ENCODE data around the gene SLC7A9. TPM values are rescaled to one million over a fixed set of nuclear protein-coding genes. Genes with fewer than 3 reads are reported as not detected.

The SLC7A9 gene
- total RNA-seq, 4 donors from 2014 or later = 0.44 TPM; not detected in 3

- DNase-seq (no peak), ATAC-seq (no peak)
- intact Hi-C loops (cut with DNase I; ENCODE audit: low total_unique reads) (no loop called here), in situ Hi-C loops (cut with MboI; ENCODE audit: low sequenced_read_pairs in 4 of 4) (no loop called here)
- TF ChIP-seq POLR2A (IDR thresholded peaks at IDR 0.05) = no peak
- no peak for TF ChIP-seq CTCF (IDR thresholded peaks at IDR 0.05 in 4 of 5, conservative IDR thresholded peaks at IDR 0.05 in 1 of 5)
- H3K4me3 ChIP-seq = no peak overlapping the region
- H3K36me3 ChIP-seq = no peaks in the 10 kb centered on the region
- no peaks in the 10 kb centered on the region for H3K9me3 ChIP-seq
- no peaks in the 10 kb centered on the region for H3K4me1 ChIP-seq
- no peak overlapping the region for H3K27ac ChIP-seq
- H3K27me3 ChIP-seq = no peaks in the 10 kb centered on the region
Measured at GRCh38 chr19:32878988-32879387, 9.4 kb upstream of the SLC7A9 start.

DNA sequence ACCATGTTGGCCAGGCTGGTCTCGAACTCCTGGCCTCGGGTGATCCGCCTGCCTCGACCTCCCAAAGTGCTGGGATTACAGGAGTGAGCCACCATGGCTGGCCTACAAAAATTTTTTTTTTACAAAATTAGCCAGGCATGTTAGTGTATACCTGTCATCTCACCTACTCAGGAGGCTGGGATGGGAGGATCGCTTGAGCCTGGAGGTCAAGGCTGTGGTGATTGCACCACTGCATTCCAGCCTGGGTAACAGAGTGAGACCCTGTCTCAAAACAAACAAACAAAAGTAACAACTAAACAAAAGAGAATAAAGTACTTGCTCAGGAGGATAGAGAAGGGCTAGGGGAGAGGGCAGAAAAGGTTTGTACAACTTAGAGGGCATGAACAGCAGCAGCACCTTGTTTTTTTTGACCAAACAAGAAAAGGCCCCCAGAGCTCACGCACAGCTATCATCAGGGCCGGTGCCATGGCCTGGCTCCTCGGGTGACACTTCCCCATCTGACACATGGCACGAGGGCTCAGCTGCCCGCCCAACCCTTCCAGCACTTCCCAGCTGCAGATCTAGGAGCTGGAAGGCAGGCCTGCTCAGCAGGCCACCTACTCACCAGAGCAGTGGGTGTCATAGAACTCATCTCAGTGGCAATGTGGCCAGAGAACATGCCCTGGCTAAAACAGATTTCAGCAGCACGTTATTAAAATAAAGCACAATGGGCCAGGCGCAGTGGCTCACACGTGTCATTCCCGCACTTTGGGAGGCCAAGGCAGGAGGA lies 8.6 kb upstream of the SLC7A9 start:
- Histone ChIP-seq H3K27ac (no peak overlapping the region), H3K4me1 (no peaks in the 10 kb centered on the region), H3K27me3 (no peaks in the 10 kb centered on the region), H3K4me3 (no peak overlapping the region), H3K9me3 (no peaks in the 10 kb centered on the region), H3K36me3 (no peaks in the 10 kb centered on the region)
- TF ChIP-seq POLR2A (IDR thresholded peaks at IDR 0.05) (no peak), CTCF (IDR thresholded peaks at IDR 0.05 in 4 of 5, conservative IDR thresholded peaks at IDR 0.05 in 1 of 5) (no peak)
- in situ Hi-C loops (cut with MboI; ENCODE audit: low sequenced_read_pairs in 4 of 4) = no loop called here
- no peak for DNase-seq
- intact Hi-C loops (cut with DNase I; ENCODE audit: low total_unique reads) = no loop called here
- no peak for ATAC-seq

DNA sequence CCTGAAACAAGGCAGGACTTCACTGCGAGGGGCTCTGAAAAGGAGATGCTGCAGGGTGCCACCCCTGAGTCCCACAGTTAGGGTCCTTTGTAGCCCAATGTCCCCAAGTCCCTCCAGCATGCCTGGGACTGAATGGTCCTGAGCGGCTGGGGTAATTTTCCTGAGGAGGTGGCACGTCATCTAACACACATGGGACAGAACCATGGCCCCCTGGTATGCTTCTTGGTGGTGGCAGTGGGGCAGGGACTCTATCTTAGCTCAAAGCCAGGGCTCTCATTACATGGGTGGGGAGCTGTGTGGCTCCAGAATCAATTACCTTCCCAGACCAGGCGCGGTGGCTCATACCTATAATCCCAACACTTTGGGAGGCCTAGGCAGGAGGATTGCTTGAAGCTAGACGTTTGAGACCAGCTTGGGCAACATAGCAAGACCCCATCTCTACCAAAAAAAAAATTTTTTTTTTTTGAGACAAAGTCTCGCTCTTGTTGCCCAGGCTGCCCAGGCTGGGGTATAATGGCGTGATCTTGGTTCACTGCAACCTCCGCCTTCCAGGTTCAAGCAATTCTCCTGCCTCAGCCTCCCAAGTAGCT lies 7.9 kb upstream of the SLC7A9 start:
- Histone ChIP-seq H3K4me3 (no peak overlapping the region), H3K27me3 (no peaks in the 10 kb centered on the region), H3K36me3 (no peaks in the 10 kb centered on the region), H3K9me3 (no peaks in the 10 kb centered on the region), H3K4me1 (no peaks in the 10 kb centered on the region), H3K27ac (no peak overlapping the region)
- in situ Hi-C loops (cut with MboI; ENCODE audit: low sequenced_read_pairs in 4 of 4) = no loop called here
- no peak for DNase-seq
- TF ChIP-seq CTCF (IDR thresholded peaks at IDR 0.05 in 4 of 5, conservative IDR thresholded peaks at IDR 0.05 in 1 of 5) = no peak
- TF ChIP-seq POLR2A (IDR thresholded peaks at IDR 0.05) = no peak
- ATAC-seq = no peak
- intact Hi-C loops (cut with DNase I; ENCODE audit: low total_unique reads) = no loop called here

DNA sequence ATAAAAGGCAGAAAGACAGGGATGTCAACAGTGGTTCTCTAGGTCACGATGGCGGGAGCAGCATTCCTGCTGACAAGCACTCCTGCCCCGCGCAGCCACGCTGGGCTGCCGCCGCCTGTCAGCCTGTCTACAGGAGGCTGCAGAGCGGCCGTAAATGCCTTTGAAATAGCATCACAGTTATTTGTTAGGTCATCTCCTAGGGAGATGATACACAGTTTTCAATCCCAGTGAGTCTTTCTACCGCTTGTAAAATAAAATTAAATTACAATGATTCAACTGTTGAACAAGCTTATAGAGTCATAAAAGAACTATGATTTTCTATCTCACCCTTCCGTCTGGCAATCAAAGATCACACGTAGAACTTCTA lies 7.3 kb upstream of the SLC7A9 start:
- Histone ChIP-seq H3K4me3 (no peak overlapping the region), H3K27ac (no peak overlapping the region), H3K4me1 (no peaks in the 10 kb centered on the region), H3K36me3 (no peaks in the 10 kb centered on the region), H3K9me3 (no peaks in the 10 kb centered on the region), H3K27me3 (no peaks in the 10 kb centered on the region)
- in situ Hi-C loops (cut with MboI; ENCODE audit: low sequenced_read_pairs in 4 of 4) = no loop called here
- ATAC-seq (no peak), DNase-seq (no peak)
- intact Hi-C loops (cut with DNase I; ENCODE audit: low total_unique reads) = no loop called here
- no peak for TF ChIP-seq POLR2A (IDR thresholded peaks at IDR 0.05)
- TF ChIP-seq CTCF (IDR thresholded peaks at IDR 0.05 in 4 of 5, conservative IDR thresholded peaks at IDR 0.05 in 1 of 5) = no peak

Measured in gastrocnemius medialis (tissue), 4 donors.